Measurements from ENCODE around the gene CELSR1.

CELSR1 gene

DNA sequence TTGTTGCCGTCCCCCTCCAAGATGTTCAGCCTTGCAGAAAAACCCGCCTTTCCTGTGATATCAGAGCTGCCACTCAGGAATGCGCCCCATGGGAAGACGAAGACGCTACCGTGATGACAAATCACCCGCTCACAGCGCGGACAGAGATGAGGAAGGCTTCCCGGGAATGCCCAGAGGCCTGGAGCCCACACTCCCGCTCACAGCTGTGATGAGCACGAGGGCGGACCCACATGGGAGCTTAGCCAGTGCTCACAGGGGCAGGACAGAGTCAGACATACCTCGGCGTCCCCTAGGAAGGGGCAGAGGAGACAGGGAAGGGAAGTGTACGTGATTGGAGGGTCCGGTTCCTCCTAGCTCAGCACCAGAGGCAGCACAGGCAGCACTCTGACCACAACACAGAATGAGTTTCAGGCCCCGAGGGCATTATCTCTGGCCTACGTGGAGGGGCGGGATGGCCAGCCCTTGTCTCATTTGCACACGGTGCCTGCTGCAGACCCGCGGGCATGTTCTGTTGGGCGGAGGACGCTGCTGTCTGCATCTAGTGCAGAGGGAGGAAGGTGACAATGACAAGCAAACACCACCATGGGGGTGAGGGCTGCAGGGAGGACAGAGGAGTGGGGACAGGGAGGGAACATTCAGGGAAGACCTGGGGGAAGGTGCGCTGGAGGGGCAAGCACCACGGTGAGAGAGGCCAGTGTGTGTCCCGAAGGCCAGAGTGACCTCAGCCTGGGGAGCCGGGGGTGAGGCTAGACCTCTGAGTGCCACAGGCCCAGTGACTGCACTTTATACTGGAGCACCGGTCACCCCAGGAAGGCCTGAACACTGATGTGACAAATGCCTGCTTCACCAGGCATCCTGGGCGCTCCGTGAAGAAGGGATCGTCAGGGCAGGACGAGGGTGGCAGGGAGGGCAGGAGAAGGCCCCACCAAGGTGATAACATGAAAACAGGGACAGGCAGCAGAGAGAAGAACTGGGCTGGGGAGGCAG lies 79.6 kb downstream of the CELSR1 start:
- DNase-seq, result no peak

DNA sequence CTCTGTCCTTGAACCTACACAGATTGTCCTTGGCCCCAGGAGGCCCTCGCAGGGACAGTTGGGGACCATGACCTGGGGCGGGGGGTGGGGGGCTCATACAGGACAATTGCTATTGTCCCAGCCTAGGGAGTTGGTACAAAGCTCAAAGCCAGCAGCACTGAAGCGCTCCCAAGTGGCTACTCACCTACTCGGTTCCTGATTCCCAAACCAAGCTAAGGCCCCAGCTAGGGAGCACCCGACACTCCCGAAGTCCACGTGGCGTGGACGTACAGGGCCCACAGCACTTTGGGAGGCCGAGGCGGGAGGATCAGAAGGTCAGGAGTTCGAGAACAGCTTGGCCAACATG lies 80.6 kb downstream of the CELSR1 start:
- no peak for DNase-seq

DNA sequence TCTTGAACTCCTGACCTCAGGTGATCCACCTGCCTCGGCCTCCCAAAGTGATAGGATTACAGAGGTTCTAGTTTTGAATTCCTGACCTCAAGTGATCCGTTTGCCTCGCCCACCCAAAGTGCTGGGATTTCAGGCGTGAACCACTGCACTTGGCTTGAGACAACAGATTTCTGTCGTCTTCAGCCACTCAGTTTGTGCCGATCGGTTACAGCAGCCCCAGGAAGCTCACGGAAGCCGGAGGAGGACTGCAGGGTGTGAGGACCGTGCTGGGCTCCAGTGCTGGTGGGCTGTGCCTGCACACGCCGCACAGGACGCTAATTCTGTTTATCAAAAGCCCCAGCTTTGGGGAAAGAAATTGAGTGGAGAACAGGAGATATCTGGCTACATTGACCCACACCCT lies 82.0 kb downstream of the CELSR1 start:
- DNase-seq, result no peak

DNA sequence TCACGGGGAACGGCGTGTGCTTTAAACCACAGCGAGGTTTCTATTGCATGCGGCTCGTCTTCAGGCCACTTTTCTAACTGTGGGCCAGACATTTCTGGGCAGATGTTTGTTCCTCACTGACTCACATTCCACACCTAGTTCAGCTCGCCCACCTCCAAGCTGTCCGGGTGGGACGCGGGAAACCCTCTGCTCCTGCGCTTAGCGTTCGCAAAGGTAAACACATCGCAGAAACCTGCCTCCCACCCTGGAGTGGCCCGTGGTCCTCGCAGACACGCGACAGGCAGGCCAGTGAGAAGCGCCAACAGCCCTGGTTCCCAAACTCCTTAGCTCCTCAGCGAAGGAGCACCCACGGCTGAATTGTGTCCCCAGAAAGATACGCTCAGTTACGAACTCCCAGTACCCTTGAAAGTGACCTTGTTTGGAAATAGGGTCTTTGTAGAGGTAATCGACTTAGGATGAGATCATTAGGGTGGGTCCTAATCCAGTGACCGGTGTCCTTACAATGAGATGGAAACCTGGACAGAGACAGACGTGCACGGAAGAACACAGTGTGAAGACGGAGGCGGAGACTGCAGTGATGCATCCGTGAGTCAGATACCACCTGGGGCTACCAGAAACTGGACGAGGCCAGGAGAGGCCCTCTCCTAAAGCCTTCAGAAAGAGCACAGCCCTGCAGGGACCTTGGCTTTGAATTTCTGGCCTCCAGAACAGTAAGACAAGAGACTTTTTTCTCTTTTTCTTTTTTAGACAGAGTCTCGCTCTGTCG lies 82.7 kb downstream of the CELSR1 start:
- no peak for DNase-seq

DNA sequence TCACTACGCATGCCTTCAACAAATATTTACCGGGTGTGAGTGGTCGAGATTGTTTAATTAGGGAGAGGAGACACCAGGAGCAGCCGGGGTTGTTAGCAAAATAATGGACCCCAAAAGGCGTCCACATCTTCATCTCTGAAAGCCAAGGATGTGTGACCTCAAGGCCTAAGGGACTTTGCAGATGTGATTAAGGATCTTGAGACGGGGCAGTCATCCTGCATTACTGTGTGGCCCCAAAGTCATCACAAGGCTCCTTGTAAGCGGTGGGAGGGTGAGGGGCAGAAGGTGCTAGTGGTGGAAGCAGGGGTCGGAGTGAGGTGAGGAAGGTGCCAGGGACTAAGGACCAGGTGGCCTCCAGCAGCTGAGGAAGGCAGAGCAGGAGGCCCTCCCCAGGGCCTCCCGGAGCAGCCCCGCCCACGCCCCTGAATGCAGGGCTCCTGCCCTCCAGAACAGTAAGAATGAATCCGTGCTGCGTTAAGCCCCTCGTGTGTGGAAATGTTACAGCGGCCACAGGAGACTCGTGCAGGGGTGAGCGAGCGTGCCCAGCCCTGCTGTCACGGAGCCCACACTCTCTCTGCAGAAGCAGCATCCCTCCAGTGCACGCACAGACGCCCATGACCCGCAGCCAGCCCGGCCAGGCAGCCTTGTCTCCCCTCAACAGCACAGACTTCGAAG lies 83.5 kb downstream of the CELSR1 start:
- no peak for DNase-seq

DNA sequence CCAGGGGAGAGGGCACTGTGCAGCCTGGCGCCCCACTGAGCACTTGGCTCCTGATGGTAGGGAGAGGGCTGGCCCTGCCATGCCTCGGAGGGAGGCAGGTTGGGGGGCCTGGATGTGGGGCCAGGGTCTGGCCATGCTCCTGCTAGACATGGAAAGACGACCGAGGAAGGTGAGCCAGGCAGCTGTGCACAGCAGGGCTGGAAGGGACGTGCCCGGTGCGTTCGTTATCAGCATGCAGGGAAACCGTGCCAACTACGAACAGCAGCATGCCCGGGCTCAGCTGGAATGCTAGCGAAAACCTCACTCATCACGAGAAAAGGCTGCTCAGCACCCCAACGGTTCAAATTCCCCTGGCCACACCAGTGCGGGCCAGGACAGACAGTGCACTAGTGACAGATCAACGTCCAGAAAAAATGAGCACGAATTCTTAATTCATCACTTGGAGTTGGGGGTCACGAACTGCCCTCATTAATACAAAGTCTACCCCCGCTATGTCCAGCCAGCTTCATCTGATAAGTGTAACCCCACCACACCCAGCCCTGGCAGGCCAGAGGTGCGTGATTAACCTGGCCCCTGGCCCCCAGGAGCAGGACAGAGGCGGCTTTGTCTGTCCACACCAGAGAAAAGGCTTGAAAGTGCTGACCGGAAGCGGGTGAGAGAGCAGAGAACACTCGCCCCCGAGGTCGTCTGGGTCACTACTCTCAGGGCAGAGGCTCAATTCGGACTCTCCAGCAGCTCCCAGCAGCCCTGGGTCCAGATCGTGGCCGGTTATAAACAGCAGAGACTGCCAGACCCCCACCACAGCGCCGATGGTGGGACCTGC lies 84.2 kb downstream of the CELSR1 start:
- DNase-seq, result no peak

DNA sequence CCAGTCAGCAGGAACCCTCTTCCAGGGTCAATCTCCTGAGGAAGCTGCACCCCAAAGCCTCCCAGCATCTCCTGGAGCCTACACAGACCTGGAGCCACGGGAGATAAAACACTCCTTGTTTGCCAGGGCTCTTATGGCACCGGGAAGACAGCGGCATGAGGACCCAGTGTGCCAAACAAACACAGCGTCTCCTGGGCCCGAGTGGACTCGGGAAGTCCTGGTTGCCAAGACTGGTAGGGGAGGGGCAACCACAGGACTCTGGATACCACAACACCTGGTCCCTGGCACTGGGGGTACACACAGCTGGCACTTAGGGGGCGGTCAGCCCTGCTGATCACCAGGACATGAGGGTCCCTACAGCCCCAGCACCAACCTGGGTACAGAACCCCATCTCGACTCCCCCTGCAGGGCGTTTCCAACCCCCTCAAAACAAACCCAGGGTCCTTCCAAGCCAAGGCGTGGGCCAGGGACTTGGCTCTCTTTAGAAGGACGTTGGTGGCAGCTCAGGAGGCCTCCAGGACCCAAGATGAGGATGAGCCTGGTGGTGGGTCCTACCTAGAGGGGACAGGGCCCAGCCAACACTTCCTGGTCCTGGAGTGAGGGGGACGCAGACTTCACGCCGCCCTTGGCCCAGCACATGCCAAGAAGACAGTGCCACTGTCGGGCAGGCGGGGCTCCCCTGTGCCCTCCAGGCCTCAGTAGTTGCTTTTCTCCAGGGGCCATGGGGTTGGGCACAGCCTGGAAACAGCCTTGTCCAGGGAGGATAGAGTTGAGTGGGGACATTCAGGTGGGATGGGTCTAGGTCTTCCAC lies 85.0 kb downstream of the CELSR1 start:
- DNase-seq, result no peak

DNA sequence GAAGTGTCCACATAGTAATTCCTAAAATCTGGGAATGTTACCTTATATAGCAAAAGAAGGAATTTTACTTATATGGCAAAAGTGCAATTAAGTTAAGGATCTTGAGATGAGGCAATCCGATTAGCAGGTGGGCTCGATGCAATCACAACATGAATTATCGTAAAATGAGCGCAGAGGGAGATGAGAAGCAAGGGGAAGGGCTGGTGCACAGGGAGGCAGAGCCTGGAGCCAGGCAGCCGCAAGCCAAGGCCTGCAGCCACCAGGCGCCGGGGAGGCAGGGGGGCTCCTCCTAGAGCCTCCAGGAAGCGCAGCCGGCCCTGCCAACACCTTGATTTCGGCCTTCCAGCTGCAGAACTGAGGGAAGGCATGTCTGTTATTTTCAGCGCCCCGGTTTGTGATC lies 85.7 kb downstream of the CELSR1 start:
- DNase-seq, result no peak

DNA sequence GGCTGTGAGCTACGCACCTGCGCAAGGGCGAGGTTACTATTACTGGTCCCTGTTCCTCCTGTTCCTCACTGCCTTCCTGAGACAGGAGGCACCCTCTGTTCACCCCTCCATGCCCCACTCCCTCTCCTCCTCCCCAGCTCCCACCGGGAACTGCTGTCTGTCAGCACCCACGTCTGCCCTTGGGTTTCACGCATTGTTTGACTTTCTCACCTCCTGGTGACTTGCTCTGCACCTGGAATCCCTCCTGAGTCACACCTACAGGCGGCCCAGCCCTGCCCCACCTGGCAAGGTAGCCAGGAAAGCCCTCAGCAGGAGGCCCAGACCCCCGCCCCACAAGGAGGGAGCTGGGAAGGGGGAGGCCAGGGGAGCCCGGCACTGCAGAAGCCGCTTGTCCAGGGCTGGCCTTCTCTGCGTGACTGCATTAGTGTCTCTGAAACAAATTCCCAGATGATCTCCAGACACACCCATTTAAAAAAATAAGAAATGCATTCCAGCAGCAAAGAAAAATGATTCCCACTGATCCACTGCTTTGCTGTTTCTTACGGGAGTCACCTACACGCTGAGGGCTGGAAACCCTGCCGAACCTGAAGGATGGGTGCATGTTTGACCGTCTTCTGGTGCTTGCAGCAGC lies 86.4 kb downstream of the CELSR1 start:
- DNase-seq, result no peak

DNA sequence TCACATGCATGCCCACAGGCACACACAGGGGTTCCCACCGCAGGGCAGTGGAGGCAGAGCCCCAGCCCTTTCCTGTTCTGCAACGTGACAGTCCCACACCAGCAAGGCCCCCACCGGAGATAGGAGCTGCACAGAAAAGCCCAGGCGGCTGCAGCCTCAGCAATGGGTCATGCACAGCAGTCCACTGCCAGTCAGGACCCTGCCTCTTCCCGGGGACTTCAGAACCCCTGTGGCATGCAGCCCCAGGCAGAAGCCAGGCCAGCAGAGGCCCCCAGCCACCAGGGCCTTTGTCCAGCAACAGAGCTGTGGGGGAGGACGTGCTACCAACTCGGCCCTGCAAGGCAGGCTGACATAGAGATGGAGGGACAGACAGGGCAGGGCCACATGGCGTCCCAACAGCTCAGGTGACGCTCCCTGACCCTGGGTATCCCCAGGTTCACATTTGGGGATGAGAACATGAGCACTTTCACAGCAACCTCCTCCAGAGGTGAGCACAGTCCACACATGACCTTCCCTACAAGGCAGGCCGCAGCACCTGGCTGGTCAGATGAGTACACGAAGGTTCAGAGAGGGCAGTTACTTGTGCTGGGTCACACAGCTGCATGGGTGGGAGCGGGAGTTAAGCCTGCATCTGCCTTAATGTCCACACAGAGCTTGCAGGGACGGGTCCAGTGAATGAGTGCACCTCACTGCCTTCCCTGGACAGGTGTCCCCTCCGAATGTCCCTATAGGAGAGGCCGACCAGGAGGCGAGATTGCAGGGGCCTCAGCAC lies 87.3 kb downstream of the CELSR1 start:
- no peak for DNase-seq

DNA sequence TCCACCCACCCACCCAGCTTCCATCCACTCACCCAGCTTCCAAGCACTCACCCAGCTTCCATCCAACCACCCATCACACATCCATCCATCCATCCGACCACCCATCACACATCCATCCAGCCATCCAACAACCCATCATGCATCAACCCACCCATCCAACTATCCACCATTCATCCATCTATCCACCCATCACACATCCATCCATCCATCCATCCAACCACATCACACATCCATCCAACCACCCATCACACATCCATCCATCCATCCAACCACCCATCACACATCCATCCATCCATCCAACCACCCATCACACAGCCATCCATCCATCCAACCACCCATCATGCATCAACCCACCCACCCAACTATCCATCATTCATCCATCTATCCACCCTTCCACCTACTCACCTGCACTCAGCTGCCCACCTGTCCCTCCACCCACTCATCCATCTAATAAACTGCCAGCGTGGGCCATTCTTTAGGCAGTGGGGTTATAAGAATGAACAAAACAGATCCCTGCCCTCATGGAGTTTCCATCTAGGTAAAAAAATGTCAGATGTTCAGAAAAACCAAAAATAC lies 88.2 kb downstream of the CELSR1 start:
- no peak for DNase-seq

DNA sequence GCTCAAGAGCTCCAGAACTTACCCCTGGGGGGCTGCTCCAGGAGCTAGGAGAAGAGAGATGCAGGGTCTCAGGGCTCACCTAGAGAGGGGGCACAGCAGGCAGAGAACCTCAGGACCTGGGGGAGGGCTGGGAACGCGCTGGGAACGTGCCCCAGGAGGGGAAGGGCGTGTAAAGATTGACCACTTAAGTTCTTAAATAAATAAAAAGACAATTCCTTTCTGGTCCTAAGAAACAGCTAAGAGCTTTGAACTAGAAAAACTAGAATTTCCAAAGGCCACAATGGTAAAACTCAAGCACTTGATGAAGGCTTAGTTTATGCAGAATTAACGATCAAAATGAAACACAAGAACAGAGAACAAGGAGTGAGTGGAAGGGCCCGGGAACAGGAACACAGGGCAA lies 89.1 kb downstream of the CELSR1 start:
- no peak for DNase-seq

DNA sequence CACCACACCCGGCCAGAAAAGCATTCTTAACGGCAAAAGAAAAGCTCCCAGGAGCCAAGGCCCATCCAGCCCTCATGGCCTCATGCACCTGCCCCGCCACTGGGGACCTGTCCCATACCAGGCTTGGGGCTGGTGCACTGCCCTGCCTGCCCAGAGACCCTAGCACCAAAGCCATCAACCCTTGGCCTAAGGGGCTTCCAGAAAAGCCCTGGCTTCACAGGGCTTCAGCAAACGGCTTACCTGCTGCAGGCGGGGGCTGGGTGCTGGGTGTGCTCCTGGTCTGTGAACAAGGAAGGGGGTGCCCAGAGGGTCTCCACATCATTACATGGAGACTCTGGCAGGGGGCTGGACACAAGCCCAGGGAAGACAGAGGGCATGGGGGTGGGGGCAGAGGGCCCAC lies 89.5 kb downstream of the CELSR1 start:
- no peak for DNase-seq

DNA sequence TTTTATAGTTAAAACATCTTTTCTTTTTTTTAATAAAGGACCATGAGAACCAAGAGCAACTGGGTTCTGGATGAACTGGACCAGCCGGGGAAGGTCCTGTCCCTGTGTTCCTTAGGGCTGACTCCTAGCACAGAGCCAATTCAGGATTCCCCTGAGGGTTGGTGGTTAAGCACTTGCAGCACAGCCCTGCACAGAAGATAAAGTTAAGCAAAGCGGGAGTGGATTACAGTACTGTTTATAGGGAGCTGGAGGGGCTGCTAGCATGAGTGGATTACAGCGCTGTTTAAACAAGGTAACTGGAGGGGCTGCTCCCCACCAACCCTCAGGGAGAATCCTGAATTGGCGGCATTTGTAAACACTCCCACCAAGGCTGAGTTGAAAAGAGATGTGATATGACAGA lies 90.6 kb downstream of the CELSR1 start:
- no peak for DNase-seq

DNA sequence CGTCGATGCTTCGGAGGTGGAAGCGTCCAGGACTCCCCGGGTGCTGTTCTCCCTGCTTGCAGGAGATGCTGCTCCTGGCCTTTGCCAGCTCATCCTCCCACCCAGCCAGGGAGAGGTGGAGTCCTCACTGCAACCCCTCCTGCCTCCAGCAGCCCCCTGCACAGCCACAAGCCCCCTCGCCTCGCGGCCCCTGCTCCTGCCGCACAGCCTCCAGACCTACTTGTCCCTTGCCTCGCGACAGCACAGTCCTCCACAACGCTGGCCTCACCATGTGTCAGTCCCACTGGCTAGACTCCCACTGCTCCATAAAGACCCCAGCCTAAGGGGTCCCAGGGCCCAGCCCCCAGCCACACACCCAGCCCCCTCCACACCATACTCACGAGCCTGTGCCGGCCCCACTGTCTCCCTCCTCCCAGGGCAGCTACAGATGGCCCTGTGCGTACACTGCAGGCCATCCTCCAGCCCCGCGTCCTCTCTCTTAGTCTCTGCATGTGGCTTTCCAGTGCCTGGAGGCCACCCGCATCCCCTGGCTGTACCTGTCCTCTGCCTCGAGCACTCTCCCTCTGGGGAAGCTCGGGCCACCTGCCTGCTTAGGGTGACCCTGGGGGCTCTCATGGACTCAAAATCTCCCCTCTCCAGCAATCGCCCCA lies 91.5 kb downstream of the CELSR1 start:
- no peak for DNase-seq

DNA sequence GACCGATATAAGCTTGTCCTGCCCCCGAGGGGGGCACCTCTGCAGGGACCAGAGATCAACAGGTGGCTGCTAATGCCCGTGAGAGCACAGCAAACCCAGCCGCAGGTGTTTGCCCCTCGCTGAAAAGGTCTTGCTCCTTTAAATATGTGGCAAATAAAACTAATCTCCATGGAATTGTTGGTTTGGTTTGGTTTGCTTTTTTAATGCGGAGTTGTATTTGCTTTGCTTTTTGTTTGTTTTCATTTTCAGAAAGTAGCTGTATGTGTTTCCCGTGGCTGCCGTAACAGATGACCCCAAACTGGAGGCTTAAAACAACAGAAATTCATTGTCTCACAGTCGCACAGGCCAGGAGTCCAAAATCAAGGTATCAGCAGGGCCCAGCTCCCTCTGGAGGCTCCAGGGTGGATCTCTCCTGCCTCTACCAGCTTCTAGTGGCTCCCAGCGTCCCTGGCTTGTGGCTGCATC lies 93.0 kb downstream of the CELSR1 start:
- DNase-seq, result no peak

DNA sequence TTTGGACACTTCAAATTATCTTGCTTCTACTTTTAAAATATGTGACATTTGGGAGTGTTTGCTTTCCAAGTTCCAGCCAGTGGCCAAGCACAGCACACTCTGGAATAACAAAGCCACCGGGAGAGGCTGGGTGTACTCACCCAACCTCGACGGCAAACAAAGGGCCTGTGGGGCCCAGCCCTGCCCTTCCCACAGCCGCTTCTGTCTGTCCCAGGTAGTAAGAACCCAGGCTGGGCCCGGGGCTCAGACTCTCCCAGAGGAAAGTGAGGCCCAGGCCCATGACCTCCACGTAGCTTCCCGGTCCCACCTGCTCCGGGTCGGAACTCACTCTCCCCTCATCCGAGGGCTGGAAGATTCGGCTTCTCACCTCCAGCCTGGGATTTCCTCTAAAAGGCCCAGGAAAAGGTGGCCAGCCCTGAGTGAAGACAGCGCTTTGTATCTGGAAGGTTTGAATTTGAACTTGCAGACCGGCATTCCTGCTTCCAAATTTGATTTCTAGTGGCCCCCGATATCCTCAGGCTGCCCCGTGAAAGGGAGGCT lies 93.5 kb downstream of the CELSR1 start:
- DNase-seq, result no peak

DNA sequence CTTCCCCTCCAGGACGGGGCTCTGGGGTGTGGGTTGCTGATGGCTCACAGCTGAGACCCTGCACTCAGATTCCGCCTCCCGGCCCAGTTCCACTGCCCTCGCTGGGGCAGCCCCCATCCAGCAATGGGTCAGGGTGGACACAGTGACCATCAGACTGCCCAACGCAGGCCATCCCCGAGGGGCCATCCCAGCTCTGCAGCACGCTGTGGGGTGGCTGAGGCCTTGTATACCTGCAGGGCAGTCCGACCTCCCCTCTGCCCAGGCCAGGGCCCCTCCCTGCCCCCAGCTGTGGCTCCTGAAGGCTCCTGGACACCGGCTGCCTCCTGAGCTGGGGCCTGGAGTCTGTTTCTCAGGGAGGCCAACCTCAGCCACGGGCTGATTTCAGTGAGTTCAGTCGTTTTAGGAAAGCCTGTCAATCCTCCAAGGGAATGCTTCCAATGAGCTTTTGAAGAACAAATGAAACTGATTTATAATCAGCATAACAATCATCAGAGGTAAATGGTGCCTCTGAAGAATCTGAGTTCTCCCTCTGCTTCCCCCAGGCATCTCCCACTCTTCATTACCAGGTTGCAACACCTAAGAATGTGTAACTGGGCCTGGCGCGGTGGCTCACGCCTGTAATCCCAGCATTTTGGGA lies 95.1 kb downstream of the CELSR1 start:
- no peak for DNase-seq
